Stomach (tissue), 4 donors: ENCODE measurements around the gene PSMD4.

ENCODE experiments used
- EP300 ChIP-seq: sonication (generic); formaldehyde crosslinking; IDR thresholded peaks from one replicate; pipeline ENCODE4 v1.6.1; 2017; ENCODE audit warnings: antibody characterized with exemption
- POLR2A ChIP-seq, 4 donors: fragments of 450-650 bp; IDR thresholded peaks; one replicate each; pipeline ENCODE4 v1.6.1; 2016; ENCODE audit warnings: antibody characterized with exemption in 4 of 4, control low read depth in 2 of 4, mild to moderate bottlenecking in 1 of 4, moderate library complexity in 1 of 4
- POLR2AphosphoS5 ChIP-seq, 3 donors: sonication (generic); formaldehyde crosslinking; IDR thresholded peaks; one replicate each; pipeline ENCODE4 v1.6.1; 2016; ENCODE audit warnings: antibody characterized with exemption in 3 of 3
- TF ChIP-seq, protein P1 (sequence below), 7 experiments: fragments of 450-650 bp in 4 of 7; fragments of 200-600 bp in 3 of 7; sonication (generic) in 3 of 7; IDR thresholded peaks; one replicate each; pipeline ENCODE4 v1.5.1; 2016 to 2019; ENCODE audit warnings: antibody characterized with exemption in 7 of 7, control low read depth in 2 of 7, mild to moderate bottlenecking in 1 of 7

DNA sequence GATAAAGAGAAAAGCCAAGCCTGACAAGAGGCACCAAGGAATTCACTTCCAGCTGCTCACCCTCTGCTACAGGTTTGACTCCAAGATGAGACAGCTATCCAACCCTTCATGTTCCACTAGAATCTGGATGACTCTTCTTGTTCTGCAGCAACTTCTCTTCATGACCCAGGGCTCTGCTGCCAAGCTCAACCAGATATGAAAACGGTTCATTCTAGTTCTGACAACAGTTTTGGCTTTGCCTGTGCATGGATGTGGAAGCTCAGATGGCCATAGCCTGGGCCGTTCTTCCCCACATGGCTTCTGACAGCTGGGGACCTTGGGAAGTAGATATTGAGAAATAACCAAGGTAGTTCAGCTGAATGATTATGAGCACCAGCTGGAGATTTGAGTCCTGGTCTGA, 59.0 kb downstream of the PSMD4 start:
- TF ChIP-seq, protein P1, sequence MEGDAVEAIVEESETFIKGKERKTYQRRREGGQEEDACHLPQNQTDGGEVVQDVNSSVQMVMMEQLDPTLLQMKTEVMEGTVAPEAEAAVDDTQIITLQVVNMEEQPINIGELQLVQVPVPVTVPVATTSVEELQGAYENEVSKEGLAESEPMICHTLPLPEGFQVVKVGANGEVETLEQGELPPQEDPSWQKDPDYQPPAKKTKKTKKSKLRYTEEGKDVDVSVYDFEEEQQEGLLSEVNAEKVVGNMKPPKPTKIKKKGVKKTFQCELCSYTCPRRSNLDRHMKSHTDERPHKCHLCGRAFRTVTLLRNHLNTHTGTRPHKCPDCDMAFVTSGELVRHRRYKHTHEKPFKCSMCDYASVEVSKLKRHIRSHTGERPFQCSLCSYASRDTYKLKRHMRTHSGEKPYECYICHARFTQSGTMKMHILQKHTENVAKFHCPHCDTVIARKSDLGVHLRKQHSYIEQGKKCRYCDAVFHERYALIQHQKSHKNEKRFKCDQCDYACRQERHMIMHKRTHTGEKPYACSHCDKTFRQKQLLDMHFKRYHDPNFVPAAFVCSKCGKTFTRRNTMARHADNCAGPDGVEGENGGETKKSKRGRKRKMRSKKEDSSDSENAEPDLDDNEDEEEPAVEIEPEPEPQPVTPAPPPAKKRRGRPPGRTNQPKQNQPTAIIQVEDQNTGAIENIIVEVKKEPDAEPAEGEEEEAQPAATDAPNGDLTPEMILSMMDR (IDR thresholded peaks at IDR 0.05) = no peak
- no peak for TF ChIP-seq POLR2A (IDR thresholded peaks at IDR 0.05)
- peak in 1 of 3 donors; percentile 16 for TF ChIP-seq POLR2AphosphoS5 (IDR thresholded peaks at IDR 0.05)
- TF ChIP-seq EP300 = no peak
